Lung (tissue), 12 donors: Measurements from ENCODE around the gene MYL5. TPM values are rescaled to one million over a fixed set of nuclear protein-coding genes. Genes with fewer than 3 reads are reported as not detected.

Experiments used
- ATAC-seq: fragments of 200-7000 bp; cut with Tn5 transposase; one replicate; pipeline ENCODE4 v1.9.1; 2020; ENCODE audit warnings: moderate number of reproducible peaks; ENCODE audit not compliant: insufficient read depth, low FRiP score
- DNase-seq, 3 donors: peaks; one replicate each; pipeline ENCODE4 v3.0.0-alpha.2; 2013 to 2017
- H3K27ac ChIP-seq, 2 donors: one replicate each; pipeline ENCODE4 v1.5.1; 2013; ENCODE audit warnings: mild to moderate bottlenecking in 2 of 2, moderate library complexity in 2 of 2, control low read depth in 1 of 2, inconsistent platforms in 1 of 2, low read depth in 1 of 2, low read length in 1 of 2
- H3K27me3 ChIP-seq, 3 donors: one replicate each; pipeline ENCODE4 v1.5.1; 2013; ENCODE audit warnings: low read length in 2 of 3; ENCODE audit not compliant: control insufficient read depth in 3 of 3, insufficient read depth in 3 of 3
- H3K36me3 ChIP-seq, 4 donors: one replicate each; pipeline ENCODE4 v1.5.1; 2013; ENCODE audit warnings: low read length in 4 of 4, mild to moderate bottlenecking in 1 of 4, moderate library complexity in 1 of 4; ENCODE audit not compliant: control insufficient read depth in 4 of 4, insufficient read depth in 4 of 4
- H3K4me1 ChIP-seq, 5 donors: one replicate each; pipeline ENCODE4 v1.5.1; 2013; ENCODE audit warnings: low read length in 5 of 5, mild to moderate bottlenecking in 2 of 5, moderate library complexity in 1 of 5; ENCODE audit not compliant: control insufficient read depth in 5 of 5, insufficient read depth in 5 of 5
- H3K4me3 ChIP-seq: one replicate; pipeline ENCODE4 v1.5.1; 2013; ENCODE audit warnings: mild to moderate bottlenecking, control low read depth, moderate library complexity
- H3K9ac ChIP-seq, 2 donors: one replicate each; pipeline ENCODE4 v1.5.1; 2013; ENCODE audit warnings: low read length in 2 of 2, control low read depth in 1 of 2; ENCODE audit not compliant: insufficient read depth in 1 of 2
- H3K9me3 ChIP-seq, 4 donors: one replicate each; pipeline ENCODE4 v1.5.1; 2013; ENCODE audit warnings: low read length in 3 of 4, mild to moderate bottlenecking in 1 of 4, moderate library complexity in 1 of 4; ENCODE audit not compliant: control insufficient read depth in 4 of 4, insufficient read depth in 3 of 4
- CTCF ChIP-seq: IDR thresholded peaks from 2 replicates; pipeline ENCODE4 v1.5.1; 2012; ENCODE audit warnings: mild to moderate bottlenecking; ENCODE audit errors: control extremely low read depth, extremely low read depth
- WGBS, 2 donors: extraction: QIAGEN DNeasy Blood & Tissue Kit; methylation state at CpG; one replicate each; pipeline ENCODE4 v1.1.7; 2013; 5-methylcytosine and 5-hydroxymethylcytosine counted together
- polyA plus RNA-seq, 2 donors: library from polyadenylated mRNA; stranded (reverse); fragments of 200-250 nt; gene quantifications; one replicate each; pipeline ENCODE4 v1.2.1, GENCODE V29; 2013
- total RNA-seq, 2 donors: library from RNA; depleted of rRNA in 1 of 2; stranded (reverse); fragments of >200 nt in 1 of 2; gene quantifications; one replicate each; pipeline ENCODE4 v1.2.1, GENCODE V29; 2014 to 2021
- donor health status: control.
- donor health status: control.
- donor health status: Bipolar disorder and iron deficiency.
- donor health status: healthy.
- donor health status: DM: yes; HTN: yes; CAD: no.

The MYL5 gene
- total and polyA plus RNA-seq, 4 donors, result 5.6 to 20.0 (median 10.5) TPM

GRCh38 chr4:676871-677235 is 2.5 kb downstream of the MYL5 start:
- Histone ChIP-seq H3K27ac (no peak overlapping the region), H3K9me3 (no peaks in the 10 kb centered on the region), H3K4me1 (peaks cover 4 to 23% (median 12%) of the 10 kb centered on the region in 5 donors), H3K9ac (no peak overlapping the region), H3K27me3 (no peaks in the 10 kb centered on the region), H3K36me3 (peaks cover 6 to 9% (median 7%) of the 10 kb centered on the region in 4 donors), H3K4me3 (no peak overlapping the region)
- no peak for ATAC-seq
- 84 to 91% methylated on average over 8 of the region's 8 CpGs for WGBS, 2 donors
- DNase-seq, result no peak
- TF ChIP-seq CTCF, result no peak

GRCh38 chr4:677431-678293 is 3.3 kb downstream of the MYL5 start:
- Histone ChIP-seq H3K9ac (no peak overlapping the region), H3K9me3 (no peaks in the 10 kb centered on the region), H3K27ac (no peak overlapping the region), H3K27me3 (no peaks in the 10 kb centered on the region), H3K4me1 (peaks cover 4 to 23% (median 12%) of the 10 kb centered on the region in 5 donors), H3K4me3 (no peak overlapping the region), H3K36me3 (peaks cover 0 to 1% (median 0%) of the 10 kb centered on the region in 4 donors)
- no peak for DNase-seq
- WGBS, 2 donors, result 74 to 85% methylated on average over 26 of the region's 26 CpGs
- TF ChIP-seq CTCF, result no peak
- ATAC-seq, result no peak

GRCh38 chr4:678331-679103 is 4.2 kb downstream of the MYL5 start:
- no peaks in the 10 kb centered on the region for H3K27me3 ChIP-seq
- no peaks in the 10 kb centered on the region for H3K36me3 ChIP-seq
- H3K9ac ChIP-seq, result no peak overlapping the region
- H3K4me3 ChIP-seq, result no peak overlapping the region
- peaks cover 0 to 21% (median 8%) of the 10 kb centered on the region in 5 donors for H3K4me1 ChIP-seq
- no peak for TF ChIP-seq CTCF
- no peaks in the 10 kb centered on the region for H3K9me3 ChIP-seq
- H3K27ac ChIP-seq, result no peak overlapping the region
- DNase-seq, result no peak
- ATAC-seq, result no peak
- WGBS, 2 donors, result 77 to 83% methylated on average over 14 of the region's 14 CpGs
